Spleen (tissue), 7 donors: ENCODE measurements around the gene KATNAL2.

ENCODE experiments used
- CTCF ChIP-seq, 11 experiments: fragments of 200-600 bp in 7 of 11; fragments of 450-650 bp in 4 of 11; sonication (generic) in 4 of 11; IDR thresholded peaks in 8 of 11; conservative IDR thresholded peaks in 3 of 11; 1 replicate in 7 of 11; 2 replicates in 4 of 11; pipeline versions ENCODE4 v1.4.0 to v1.8.0; 2016 to 2021; ENCODE audit warnings: antibody characterized with exemption in 11 of 11, inconsistent platforms in 4 of 11, mild to moderate bottlenecking in 1 of 11
- POLR2AphosphoS5 ChIP-seq, 3 donors: sonication (generic); formaldehyde crosslinking; IDR thresholded peaks; one replicate each; pipeline ENCODE4 v1.5.1; 2017; ENCODE audit warnings: antibody characterized with exemption in 3 of 3
- donor health status: DM: no; HTN: no; CAD: no; lungs with moderate emphysema.
- donor health status: DM: no; HTN: no; CAD: no.
- donor health status: DM: no; HTN: no; CAD: no.

GRCh38 chr18:46886893-46887292 lies 30.5 kb upstream of the KATNAL2 start:
- TF ChIP-seq CTCF (IDR thresholded peaks at IDR 0.05 in 8 of 11, conservative IDR thresholded peaks at IDR 0.05 in 3 of 11): no peak
- TF ChIP-seq POLR2AphosphoS5 (IDR thresholded peaks at IDR 0.05): no peak
